HG02759 (cell line): Measurements from ENCODE around the gene CAMK2D.
A peak's percentile ranks its signal among the peaks of the same experiment; 100 is the strongest.

Experiments used
- ATAC-seq: cut with Tn5 transposase; IDR thresholded peaks from one replicate; pipeline ENCODE4 v1.9.1; 2021; ENCODE audit warnings: mild to moderate bottlenecking, moderate library complexity; ENCODE audit not compliant: unreplicated experiment

Gene CAMK2D

GRCh38 chr4:113495790-113496189 lies 265.7 kb downstream of the CAMK2D start:
- ATAC-seq: no peak

GRCh38 chr4:113483131-113483530 lies 278.4 kb downstream of the CAMK2D start:
- no peak for ATAC-seq

- no peak for ATAC-seq
These were observed 279.2 kb downstream of the CAMK2D start for GRCh38 chr4:113482325-113482724.

GRCh38 chr4:113481820-113482219 lies 279.7 kb downstream of the CAMK2D start:
- ATAC-seq: no peak

- no peak for ATAC-seq
These were observed 281.4 kb downstream of the CAMK2D start for GRCh38 chr4:113480109-113480508.

GRCh38 chr4:113478032-113478431 lies 283.5 kb downstream of the CAMK2D start:
- ATAC-seq: no peak

GRCh38 chr4:113476800-113477199 lies 284.7 kb downstream of the CAMK2D start:
- ATAC-seq: no peak

GRCh38 chr4:113474017-113474416 lies 287.5 kb downstream of the CAMK2D start:
- ATAC-seq: no peak

GRCh38 chr4:113472864-113473263 lies 288.7 kb downstream of the CAMK2D start:
- no peak for ATAC-seq

- ATAC-seq: no peak
These were observed 290.2 kb downstream of the CAMK2D start for GRCh38 chr4:113471146-113471860.

GRCh38 chr4:113469926-113470325 lies 291.6 kb downstream of the CAMK2D start:
- ATAC-seq: no peak

GRCh38 chr4:113469023-113469390 lies 292.5 kb downstream of the CAMK2D start:
- no peak for ATAC-seq

GRCh38 chr4:113468165-113469022 lies 293.1 kb downstream of the CAMK2D start:
- peak; percentile 70 for ATAC-seq

- no peak for ATAC-seq
These were observed 294.0 kb downstream of the CAMK2D start for GRCh38 chr4:113467581-113467980.

GRCh38 chr4:113462286-113462685 lies 299.3 kb downstream of the CAMK2D start:
- ATAC-seq: no peak

GRCh38 chr4:113461281-113461680 lies 300.3 kb downstream of the CAMK2D start:
- ATAC-seq: no peak

GRCh38 chr4:113457886-113458285 lies 303.7 kb downstream of the CAMK2D start:
- no peak for ATAC-seq

- no peak for ATAC-seq
These were observed 304.4 kb downstream of the CAMK2D start for GRCh38 chr4:113457121-113457520.

GRCh38 chr4:113455061-113455460 lies 306.5 kb downstream of the CAMK2D start:
- no peak for ATAC-seq

GRCh38 chr4:113452868-113453620 lies 308.5 kb downstream of the CAMK2D start:
- no peak for ATAC-seq

- no peak for ATAC-seq
These were observed 309.4 kb downstream of the CAMK2D start for GRCh38 chr4:113452152-113452551.
